Measurements from ENCODE around the gene EPHA5. TPM values are rescaled to one million over a fixed set of nuclear protein-coding genes. Genes with fewer than 3 reads are reported as not detected.

Gene EPHA5
- total RNA-seq, 1 donor = 0.43 TPM

- no peak for TF ChIP-seq CTCF (IDR thresholded peaks at IDR 0.05; ENCODE audit: insufficient read depth, low read depth, low read length)
- DNase-seq (ENCODE audit: low read depth) = no peak
- H3K4me3 ChIP-seq (ENCODE audit: low read depth, low read length) = no peak overlapping the region
These were observed 111.0 kb downstream of the EPHA5 start for GRCh38 chr4:65559270-65559669.

GRCh38 chr4:65552057-65552456 is 118.2 kb downstream of the EPHA5 start:
- no peak for TF ChIP-seq CTCF (IDR thresholded peaks at IDR 0.05; ENCODE audit: insufficient read depth, low read depth, low read length)
- DNase-seq (ENCODE audit: low read depth) = no peak
- H3K4me3 ChIP-seq (ENCODE audit: low read depth, low read length) = no peak overlapping the region

- DNase-seq (ENCODE audit: low read depth) = no peak
- no peak overlapping the region for H3K4me3 ChIP-seq (ENCODE audit: low read depth, low read length)
- TF ChIP-seq CTCF (IDR thresholded peaks at IDR 0.05; ENCODE audit: insufficient read depth, low read depth, low read length) = no peak
These were observed 119.8 kb downstream of the EPHA5 start for GRCh38 chr4:65550500-65550899.

DNA sequence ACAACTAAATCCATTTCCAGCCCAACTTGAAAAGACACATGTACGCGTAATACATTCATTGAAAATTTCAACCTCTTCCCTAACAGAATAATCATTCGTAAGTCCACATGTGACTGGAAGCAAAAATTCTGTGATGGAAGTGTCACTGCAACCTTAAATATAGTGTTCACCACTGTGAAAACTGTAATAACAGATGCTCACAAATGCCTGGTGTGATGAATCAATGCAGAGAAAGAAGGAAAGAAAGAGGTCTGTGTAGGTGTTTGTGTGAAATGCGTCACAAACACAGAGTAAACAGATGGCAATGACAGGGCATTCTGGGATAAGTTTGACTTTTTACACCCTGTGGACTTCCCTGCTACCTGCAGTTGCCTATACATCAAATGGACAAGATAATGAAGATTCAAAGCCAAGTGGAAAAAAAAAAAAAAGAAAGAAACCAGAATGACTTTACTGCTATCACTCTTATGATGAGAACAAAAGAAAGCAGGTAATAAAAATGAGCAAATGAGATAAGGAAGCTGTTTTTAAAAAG is 123.3 kb downstream of the EPHA5 start:
- no peak for DNase-seq (ENCODE audit: low read depth)
- no peak for TF ChIP-seq CTCF (IDR thresholded peaks at IDR 0.05; ENCODE audit: insufficient read depth, low read depth, low read length)
- no peak overlapping the region for H3K4me3 ChIP-seq (ENCODE audit: low read depth, low read length)

DNA sequence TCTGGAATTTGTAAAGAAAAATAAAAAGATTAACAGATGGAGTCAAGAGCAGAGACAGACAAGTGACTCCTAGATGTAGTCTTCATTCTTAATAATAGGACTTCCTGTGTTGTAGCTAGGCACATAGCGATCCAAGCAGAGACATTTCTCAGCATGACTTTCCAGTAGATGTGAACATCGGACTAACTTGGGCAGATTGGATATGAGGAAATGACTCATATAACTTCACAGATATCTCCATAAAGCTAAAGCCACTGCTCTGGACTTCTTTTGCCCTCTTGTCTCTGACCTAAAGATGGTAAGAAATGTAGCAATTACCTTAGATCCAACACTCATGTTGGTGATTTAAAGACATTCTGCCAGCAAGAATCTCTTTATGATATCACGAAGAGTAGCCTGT is 131.7 kb downstream of the EPHA5 start:
- peak; percentile 7 for DNase-seq (ENCODE audit: low read depth)
- no peak for TF ChIP-seq CTCF (IDR thresholded peaks at IDR 0.05; ENCODE audit: insufficient read depth, low read depth, low read length)

GRCh38 chr4:65535113-65535512 is 135.2 kb downstream of the EPHA5 start:
- DNase-seq (ENCODE audit: low read depth) = no peak
- no peak overlapping the region for H3K4me3 ChIP-seq (ENCODE audit: low read depth, low read length)
- TF ChIP-seq CTCF (IDR thresholded peaks at IDR 0.05; ENCODE audit: insufficient read depth, low read depth, low read length) = no peak

More for the DNA sequence above, 131.7 kb downstream of the EPHA5 start:
- H3K4me3 ChIP-seq (ENCODE audit: low read depth, low read length) = no peak overlapping the region

GRCh38 chr4:65521666-65522065 is 148.6 kb downstream of the EPHA5 start:
- DNase-seq (ENCODE audit: low read depth) = no peak
- TF ChIP-seq CTCF (IDR thresholded peaks at IDR 0.05; ENCODE audit: insufficient read depth, low read depth, low read length) = no peak
- H3K4me3 ChIP-seq (ENCODE audit: low read depth, low read length) = no peak overlapping the region
